ENCODE data around the gene DNAH17. TPM values are rescaled to one million over a fixed set of nuclear protein-coding genes. Genes with fewer than 3 reads are reported as not detected.

DNAH17 gene
- total and polyA plus RNA-seq, 2 of the 13 experiments (the other 11 are each of a cell fraction or from before 2014, with no cell fraction given), result 0.86 to 1.6 TPM

GRCh38 chr17:78396441-78397337, 180.5 kb downstream of the DNAH17 start (continued):
- TF ChIP-seq, protein P1, sequence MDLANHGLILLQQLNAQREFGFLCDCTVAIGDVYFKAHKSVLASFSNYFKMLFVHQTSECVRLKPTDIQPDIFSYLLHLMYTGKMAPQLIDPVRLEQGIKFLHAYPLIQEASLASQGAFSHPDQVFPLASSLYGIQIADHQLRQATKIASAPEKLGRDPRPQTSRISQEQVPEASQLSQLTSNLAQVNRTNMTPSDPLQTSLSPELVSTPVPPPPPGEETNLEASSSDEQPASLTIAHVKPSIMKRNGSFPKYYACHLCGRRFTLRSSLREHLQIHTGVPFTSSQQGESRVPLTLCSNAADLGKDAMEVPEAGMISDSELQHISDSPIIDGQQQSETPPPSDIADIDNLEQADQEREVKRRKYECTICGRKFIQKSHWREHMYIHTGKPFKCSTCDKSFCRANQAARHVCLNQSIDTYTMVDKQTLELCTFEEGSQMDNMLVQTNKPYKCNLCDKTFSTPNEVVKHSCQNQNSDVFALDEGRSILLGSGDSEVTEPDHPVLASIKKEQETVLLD (CRISPR knock-in tag; IDR thresholded peaks at IDR 0.05; ENCODE audit: low read depth), result no peak
- TF ChIP-seq ZNF121 (CRISPR knock-in tag; IDR thresholded peaks at IDR 0.05), result peak; percentile 75
- no peak for TF ChIP-seq IKZF1 (IDR thresholded peaks at IDR 0.05)
- no peak for TF ChIP-seq ZFAT (CRISPR knock-in tag; conservative IDR thresholded peaks at IDR 0.05)
- peak; percentile 62 for TF ChIP-seq ARID5B (CRISPR knock-in tag; IDR thresholded peaks at IDR 0.05)
- TF ChIP-seq, protein P2, sequence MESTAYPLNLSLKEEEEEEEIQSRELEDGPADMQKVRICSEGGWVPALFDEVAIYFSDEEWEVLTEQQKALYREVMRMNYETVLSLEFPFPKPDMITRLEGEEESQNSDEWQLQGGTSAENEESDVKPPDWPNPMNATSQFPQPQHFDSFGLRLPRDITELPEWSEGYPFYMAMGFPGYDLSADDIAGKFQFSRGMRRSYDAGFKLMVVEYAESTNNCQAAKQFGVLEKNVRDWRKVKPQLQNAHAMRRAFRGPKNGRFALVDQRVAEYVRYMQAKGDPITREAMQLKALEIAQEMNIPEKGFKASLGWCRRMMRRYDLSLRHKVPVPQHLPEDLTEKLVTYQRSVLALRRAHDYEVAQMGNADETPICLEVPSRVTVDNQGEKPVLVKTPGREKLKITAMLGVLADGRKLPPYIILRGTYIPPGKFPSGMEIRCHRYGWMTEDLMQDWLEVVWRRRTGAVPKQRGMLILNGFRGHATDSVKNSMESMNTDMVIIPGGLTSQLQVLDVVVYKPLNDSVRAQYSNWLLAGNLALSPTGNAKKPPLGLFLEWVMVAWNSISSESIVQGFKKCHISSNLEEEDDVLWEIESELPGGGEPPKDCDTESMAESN (CRISPR knock-in tag; conservative IDR thresholded peaks at IDR 0.05), result no peak
- TF ChIP-seq ZFP41 (CRISPR knock-in tag; IDR thresholded peaks at IDR 0.05; ENCODE audit: borderline replicate concordance), result no peak
- TF ChIP-seq XRCC5 (optimal IDR thresholded peaks at IDR 0.05; ENCODE audit: low read length), result no peak
- TF ChIP-seq ZNF674 (CRISPR knock-in tag; IDR thresholded peaks at IDR 0.05; ENCODE audit: low read depth), result no peak
- TF ChIP-seq ZFP62 (CRISPR knock-in tag; IDR thresholded peaks at IDR 0.05), result no peak
- no peak for TF ChIP-seq ZNF503 (CRISPR knock-in tag; IDR thresholded peaks at IDR 0.05)
- no peak for TF ChIP-seq FOXK2 (IDR thresholded peaks at IDR 0.05)
- TF ChIP-seq HNRNPL (IDR thresholded peaks at IDR 0.05; ENCODE audit: low read depth, low read length), result peak; percentile 94
- no peak for TF ChIP-seq ZNF326 (CRISPR knock-in tag; IDR thresholded peaks at IDR 0.05; ENCODE audit: borderline replicate concordance)
- no peak for TF ChIP-seq RFX5 (IDR thresholded peaks at IDR 0.05; ENCODE audit: low read depth, low read length)
- TF ChIP-seq KMT2A (CRISPR knock-in tag; IDR thresholded peaks at IDR 0.05), result no peak
- no peak for TF ChIP-seq ZNF484 (CRISPR knock-in tag; IDR thresholded peaks at IDR 0.05; ENCODE audit: borderline replicate concordance, low read depth)
- TF ChIP-seq, protein P3, sequence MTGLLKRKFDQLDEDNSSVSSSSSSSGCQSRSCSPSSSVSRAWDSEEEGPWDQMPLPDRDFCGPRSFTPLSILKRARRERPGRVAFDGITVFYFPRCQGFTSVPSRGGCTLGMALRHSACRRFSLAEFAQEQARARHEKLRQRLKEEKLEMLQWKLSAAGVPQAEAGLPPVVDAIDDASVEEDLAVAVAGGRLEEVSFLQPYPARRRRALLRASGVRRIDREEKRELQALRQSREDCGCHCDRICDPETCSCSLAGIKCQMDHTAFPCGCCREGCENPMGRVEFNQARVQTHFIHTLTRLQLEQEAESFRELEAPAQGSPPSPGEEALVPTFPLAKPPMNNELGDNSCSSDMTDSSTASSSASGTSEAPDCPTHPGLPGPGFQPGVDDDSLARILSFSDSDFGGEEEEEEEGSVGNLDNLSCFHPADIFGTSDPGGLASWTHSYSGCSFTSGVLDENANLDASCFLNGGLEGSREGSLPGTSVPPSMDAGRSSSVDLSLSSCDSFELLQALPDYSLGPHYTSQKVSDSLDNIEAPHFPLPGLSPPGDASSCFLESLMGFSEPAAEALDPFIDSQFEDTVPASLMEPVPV (CRISPR knock-in tag; IDR thresholded peaks at IDR 0.05), result no peak

All from HepG2 (cell line).